ACHN (cell line): ENCODE measurements around the gene TXNL4A.

Experiments used
- DNase-seq: peaks from one replicate; pipeline ENCODE4 v3.0.0-alpha.2; 2015
- in situ Hi-C: cut with HindIII; loops from 2 replicates; pipeline ENCODE4 v1.10.0; 2017; ENCODE audit warnings: low sequenced_read_pairs, low pct_ligation_motif_present, low pct_unique_long_range_greater_than_20kb

Gene TXNL4A

DNA sequence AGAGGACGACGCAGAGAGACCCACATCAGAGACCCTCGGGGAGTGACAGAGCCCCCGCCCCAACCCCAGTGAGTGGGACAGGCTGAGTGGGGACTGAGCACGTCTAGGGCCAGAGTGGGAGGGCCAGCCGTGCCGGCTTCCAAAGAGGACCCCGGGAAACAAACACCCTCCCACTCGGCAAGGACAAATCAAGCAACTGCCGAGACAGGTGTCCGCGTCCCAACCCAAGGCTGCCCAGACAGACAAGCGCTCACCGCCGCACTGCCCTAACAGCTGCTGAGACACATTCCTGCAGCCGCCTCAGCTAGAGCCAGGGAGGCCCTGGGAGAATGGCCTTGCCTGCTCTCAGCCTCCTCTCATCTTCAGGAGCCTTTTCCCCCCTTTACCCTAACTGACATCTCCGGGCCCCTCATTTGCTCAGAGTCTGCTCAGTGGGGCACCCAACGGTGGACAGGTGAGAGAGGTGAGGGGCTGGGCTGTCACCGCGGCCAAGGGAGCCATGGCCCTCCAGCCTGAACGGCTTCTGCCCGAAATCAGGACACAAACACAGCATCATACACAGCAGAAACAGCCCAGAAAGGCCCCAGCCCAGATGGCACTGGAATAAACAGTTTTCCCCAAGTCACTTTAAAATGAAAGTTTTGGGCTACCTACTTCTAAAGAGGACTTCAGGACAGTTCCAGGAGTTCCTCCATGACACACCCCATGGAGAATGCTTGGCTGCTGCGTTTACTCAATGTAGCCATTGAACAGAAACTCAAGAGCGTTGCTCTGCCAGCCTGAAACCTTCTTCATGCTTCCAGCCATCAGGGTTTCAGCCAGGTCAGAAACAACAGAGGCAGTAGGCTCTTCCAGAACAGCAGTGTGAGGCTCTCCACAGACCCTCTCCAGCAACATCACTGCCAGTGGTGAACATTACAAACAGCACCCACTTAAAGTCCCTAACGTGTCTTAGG is 60.5 kb downstream of the TXNL4A start:
- in situ Hi-C loops: no loop called here
- DNase-seq: no peak

DNA sequence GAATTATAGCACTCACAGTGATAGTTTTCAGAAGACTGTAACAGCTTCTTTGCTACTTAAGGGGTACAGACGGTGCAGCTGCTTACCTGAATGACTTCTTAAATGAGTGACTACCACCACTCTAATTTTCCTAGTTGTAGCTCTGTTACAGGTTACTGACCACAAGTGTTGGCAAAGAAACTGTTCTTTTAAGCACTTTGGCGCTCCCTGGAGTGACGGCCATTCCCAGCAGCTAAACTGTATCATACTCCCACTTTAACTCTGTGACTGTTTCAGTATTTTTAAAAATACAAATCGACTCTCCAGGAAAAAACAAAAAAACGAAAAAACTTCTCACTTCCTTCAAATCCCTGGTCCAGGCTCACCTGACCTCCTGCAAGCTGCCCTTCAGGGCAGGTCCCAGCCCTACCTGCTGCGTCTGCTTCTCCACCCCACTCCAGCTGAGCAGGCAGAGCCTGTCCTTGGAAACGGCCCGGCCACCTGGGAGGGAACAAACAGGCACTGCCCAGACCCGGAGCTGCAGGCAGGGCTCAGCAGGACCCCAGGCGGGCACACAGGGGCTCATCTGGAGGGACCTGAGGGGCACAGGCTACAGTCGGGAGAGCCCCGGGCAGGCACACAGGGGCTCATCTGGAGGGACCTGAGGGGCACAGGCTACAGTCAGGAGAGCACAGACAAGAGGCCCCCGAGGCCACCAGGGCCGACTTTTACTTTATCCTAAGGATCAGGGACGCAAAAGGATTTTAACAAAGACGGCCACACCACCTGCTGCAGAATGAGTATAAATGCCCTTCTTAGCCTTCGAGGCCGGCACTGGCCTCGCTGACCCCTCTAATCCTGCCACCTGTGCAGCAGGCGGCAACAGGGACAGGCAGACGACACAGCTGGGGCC is 61.4 kb downstream of the TXNL4A start:
- DNase-seq: no peak
- in situ Hi-C loops: no loop called here

- in situ Hi-C loops: no loop called here
- DNase-seq: no peak
These were observed 62.1 kb downstream of the TXNL4A start for GRCh38 chr18:79926306-79926705.

- no peak for DNase-seq
- in situ Hi-C loops: no loop called here
These were observed 63.3 kb downstream of the TXNL4A start for GRCh38 chr18:79924814-79925731.

GRCh38 chr18:79923896-79924585 is 64.3 kb downstream of the TXNL4A start:
- in situ Hi-C loops: no loop called here

GRCh38 chr18:79922971-79923411 is 65.4 kb downstream of the TXNL4A start:
- in situ Hi-C loops: no loop called here
- no peak for DNase-seq

More at GRCh38 chr18:79923896-79924585, 64.3 kb downstream of the TXNL4A start:
- DNase-seq: no peak

GRCh38 chr18:79921984-79922965 is 66.1 kb downstream of the TXNL4A start:
- no peak for DNase-seq
- in situ Hi-C loops: no loop called here
